ENCODE data around the gene SPECC1. TPM values are rescaled to one million over a fixed set of nuclear protein-coding genes. Genes with fewer than 3 reads are reported as not detected.
"Not testable (repeated sequence)": the region's sequence is repeated elsewhere in the genome, so short reads cannot be mapped to it uniquely, and the experiment has no call there.

Gene SPECC1
- total RNA-seq, 4 donors from 2014 or later, result 9.8 to 24.2 (median 11.7) TPM

DNA sequence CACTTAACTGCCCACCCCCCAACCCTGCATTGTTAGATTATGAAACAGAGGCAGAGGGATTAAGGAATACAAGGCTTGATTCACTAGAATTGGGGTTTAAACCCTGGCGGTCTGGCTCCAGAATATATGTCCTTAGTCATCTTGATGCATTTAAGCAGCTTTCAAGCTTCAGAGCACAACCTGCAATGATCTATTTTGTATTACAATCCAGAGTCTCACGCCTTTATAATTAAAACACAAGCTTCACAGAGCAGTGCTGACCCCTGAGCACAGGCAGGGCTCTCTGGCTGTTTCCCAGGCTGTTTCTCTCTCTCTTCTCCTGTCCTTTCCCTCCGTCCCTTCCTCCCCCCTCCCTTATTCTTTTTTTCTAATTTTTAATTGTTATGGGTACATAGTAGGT is 209.1 kb downstream of the SPECC1 start:
- DNase-seq (ENCODE audit: low spot score in 2 of 2), result no peak
- WGBS, 2 donors, result 87 to 92% methylated on average over 3 of the region's 3 CpGs
- intact Hi-C loops (cut with DNase I; ENCODE audit: low total_unique reads), result loop anchor here (10.0 kb wide), 1 partner anchor 83 kb away; no protein-coding TSS in a partner anchor
- TF ChIP-seq, protein P1, sequence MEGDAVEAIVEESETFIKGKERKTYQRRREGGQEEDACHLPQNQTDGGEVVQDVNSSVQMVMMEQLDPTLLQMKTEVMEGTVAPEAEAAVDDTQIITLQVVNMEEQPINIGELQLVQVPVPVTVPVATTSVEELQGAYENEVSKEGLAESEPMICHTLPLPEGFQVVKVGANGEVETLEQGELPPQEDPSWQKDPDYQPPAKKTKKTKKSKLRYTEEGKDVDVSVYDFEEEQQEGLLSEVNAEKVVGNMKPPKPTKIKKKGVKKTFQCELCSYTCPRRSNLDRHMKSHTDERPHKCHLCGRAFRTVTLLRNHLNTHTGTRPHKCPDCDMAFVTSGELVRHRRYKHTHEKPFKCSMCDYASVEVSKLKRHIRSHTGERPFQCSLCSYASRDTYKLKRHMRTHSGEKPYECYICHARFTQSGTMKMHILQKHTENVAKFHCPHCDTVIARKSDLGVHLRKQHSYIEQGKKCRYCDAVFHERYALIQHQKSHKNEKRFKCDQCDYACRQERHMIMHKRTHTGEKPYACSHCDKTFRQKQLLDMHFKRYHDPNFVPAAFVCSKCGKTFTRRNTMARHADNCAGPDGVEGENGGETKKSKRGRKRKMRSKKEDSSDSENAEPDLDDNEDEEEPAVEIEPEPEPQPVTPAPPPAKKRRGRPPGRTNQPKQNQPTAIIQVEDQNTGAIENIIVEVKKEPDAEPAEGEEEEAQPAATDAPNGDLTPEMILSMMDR (IDR thresholded peaks at IDR 0.05), result no peak
- no peak for TF ChIP-seq POLR2A (IDR thresholded peaks at IDR 0.05)
- no peak overlapping the region for H3K4me3 ChIP-seq (ENCODE audit: low read depth, poor library complexity, severe bottlenecking)

GRCh38 chr17:20223808-20224328 is 214.7 kb downstream of the SPECC1 start:
- DNase-seq (ENCODE audit: low spot score in 2 of 2), result no peak

DNA sequence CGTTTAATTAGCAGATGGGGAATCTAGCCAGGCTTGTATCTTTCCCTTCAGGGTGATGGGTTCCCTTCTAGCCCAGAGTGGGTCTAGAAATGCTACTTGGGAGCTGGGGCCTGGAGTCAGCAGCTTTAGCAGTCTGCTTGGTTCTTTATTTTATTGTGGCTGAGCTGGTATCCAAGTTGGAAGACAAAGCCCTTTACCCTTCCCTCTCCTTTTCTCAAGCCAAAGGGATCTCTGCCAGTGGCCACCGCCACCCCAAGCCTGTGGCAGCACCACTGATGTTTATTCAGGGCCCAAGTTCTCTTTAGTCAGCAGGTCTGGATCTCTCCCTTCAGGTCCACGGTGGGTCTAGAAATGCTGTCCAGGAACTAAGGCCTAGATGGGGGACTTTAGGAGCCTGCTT is 215.2 kb downstream of the SPECC1 start:
- intact Hi-C loops (cut with DNase I; ENCODE audit: low total_unique reads), result no loop called here
- TF ChIP-seq POLR2A (IDR thresholded peaks at IDR 0.05), result no peak
- TF ChIP-seq, protein P1 (IDR thresholded peaks at IDR 0.05), result no peak
- 34 to 36% methylated on average over 3 of the region's 3 CpGs for WGBS, 2 donors
- no peak for DNase-seq (ENCODE audit: low spot score in 2 of 2)
- no peak overlapping the region for H3K4me3 ChIP-seq (ENCODE audit: low read depth, poor library complexity, severe bottlenecking)

More at GRCh38 chr17:20223808-20224328, 214.7 kb downstream of the SPECC1 start:
- intact Hi-C loops (cut with DNase I; ENCODE audit: low total_unique reads), result no loop called here
- WGBS, 2 donors, result 64 to 70% methylated on average over 3 of the region's 3 CpGs
- no peak overlapping the region for H3K4me3 ChIP-seq (ENCODE audit: low read depth, poor library complexity, severe bottlenecking)
- TF ChIP-seq, protein P1 (IDR thresholded peaks at IDR 0.05), result no peak
- no peak for TF ChIP-seq POLR2A (IDR thresholded peaks at IDR 0.05)

DNA sequence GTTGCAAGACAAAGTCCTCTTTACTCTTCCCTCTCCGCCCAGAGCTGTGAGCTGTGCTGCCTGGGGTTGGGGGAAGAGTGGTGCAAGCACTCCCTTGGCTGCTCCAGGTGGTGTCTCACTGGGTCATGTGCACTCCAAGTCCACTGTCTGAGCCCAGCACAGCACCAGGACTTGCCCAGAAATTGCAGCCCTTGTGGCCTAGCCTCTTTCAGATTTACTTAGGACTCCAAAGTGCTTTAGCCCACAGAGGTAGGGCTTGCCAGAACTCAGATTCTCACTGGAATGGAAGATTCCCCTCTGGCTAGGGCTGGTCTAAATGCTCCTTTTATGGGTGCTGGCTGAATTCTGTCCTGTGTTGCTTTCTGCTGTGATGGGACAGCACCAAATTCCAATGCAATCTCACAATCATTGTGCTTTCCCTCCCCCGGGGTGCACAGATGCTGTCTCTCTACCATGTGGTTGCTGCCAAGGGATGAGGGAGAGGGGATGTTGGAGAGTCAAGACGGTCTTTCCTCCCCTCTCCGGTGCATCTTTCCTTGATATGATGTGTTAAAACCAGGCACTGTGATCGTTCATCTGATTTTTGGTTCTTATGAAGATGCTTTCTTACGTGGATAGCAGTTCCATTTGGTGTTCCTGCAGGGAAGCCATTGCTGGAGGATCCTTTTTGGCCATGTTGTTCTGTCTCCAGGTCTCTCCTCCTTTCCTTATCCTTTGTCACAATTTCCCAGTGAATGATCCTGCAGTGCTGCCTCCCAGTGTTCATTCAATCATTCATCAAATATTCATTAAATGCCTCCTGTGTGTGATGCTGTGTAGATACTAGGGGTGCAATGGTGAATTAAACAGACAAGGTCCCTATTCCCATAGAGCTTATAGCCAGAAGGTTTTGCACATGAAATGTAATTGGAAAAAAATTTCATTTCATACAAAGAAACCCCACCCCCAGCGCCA is 216.3 kb downstream of the SPECC1 start:
- no peak for TF ChIP-seq POLR2A (IDR thresholded peaks at IDR 0.05)
- TF ChIP-seq, protein P1 (IDR thresholded peaks at IDR 0.05), result no peak
- intact Hi-C loops (cut with DNase I; ENCODE audit: low total_unique reads), result no loop called here
- 53 to 58% methylated on average over 7 of the region's 7 CpGs for WGBS, 2 donors
- no peak overlapping the region for H3K4me3 ChIP-seq (ENCODE audit: low read depth, poor library complexity, severe bottlenecking)
- no peak for DNase-seq (ENCODE audit: low spot score in 2 of 2)

- intact Hi-C loops (cut with DNase I; ENCODE audit: low total_unique reads), result no loop called here
- TF ChIP-seq, protein P1 (IDR thresholded peaks at IDR 0.05), result peak in 1 of 3 donors; percentile 64
- TF ChIP-seq POLR2A (IDR thresholded peaks at IDR 0.05), result no peak
- WGBS, 2 donors, result 31 to 32% methylated on average over 8 of the region's 8 CpGs
- DNase-seq (ENCODE audit: low spot score in 2 of 2), result peak; percentile 65 to 93
- no peak overlapping the region for H3K4me3 ChIP-seq (ENCODE audit: low read depth, poor library complexity, severe bottlenecking)
Observed at GRCh38 chr17:20226814-20227482, 217.8 kb downstream of the SPECC1 start.

GRCh38 chr17:20227720-20228370 is 218.7 kb downstream of the SPECC1 start:
- DNase-seq (ENCODE audit: low spot score in 2 of 2); intact Hi-C loops (cut with DNase I; ENCODE audit: low total_unique reads); H3K4me3 ChIP-seq (ENCODE audit: low read depth, poor library complexity, severe bottlenecking): not testable (repeated sequence)
- WGBS, 2 donors, result 92 to 97% methylated on average over 11 of the region's 11 CpGs

Measured in lower leg skin (tissue), 4 donors.